K562 (cell line): ENCODE measurements around the gene TCAF1.

Experiments
- E2F8 ChIP-seq: fragments of 450-650 bp; IDR thresholded peaks from 2 replicates; pipeline ENCODE4 v1.7.1; 2018; ENCODE audit warnings: mild to moderate bottlenecking, low read depth; ENCODE audit not compliant: partially characterized antibody
- FOXA3 ChIP-seq, 2 experiments: fragments of 450-650 bp in 1 of 2; sonication (generic) in 1 of 2; formaldehyde crosslinking; IDR thresholded peaks in 1 of 2; conservative IDR thresholded peaks in 1 of 2; 2 replicates each; pipeline versions ENCODE4 v1.4.0 to v1.8.0; 2020 to 2022; ENCODE audit warnings: mild to moderate bottlenecking in 2 of 2, missing genetic modification reagents in 1 of 2
- PHF20 ChIP-seq: fragments of 450-650 bp; IDR thresholded peaks from 2 replicates; pipeline ENCODE4 v1.6.1; 2018; ENCODE audit not compliant: partially characterized antibody
- PHF21A ChIP-seq: fragments of 450-650 bp; IDR thresholded peaks from 2 replicates; pipeline ENCODE4 v1.6.1; 2017; ENCODE audit warnings: low read depth, borderline replicate concordance
- ZBTB33 ChIP-seq: sonication (generic); formaldehyde crosslinking; IDR thresholded peaks from 2 replicates; pipeline ENCODE4 v1.8.1; 2023; ENCODE audit warnings: mild to moderate bottlenecking, missing genetic modification reagents
- ZFX ChIP-seq: sonication (generic); formaldehyde crosslinking; IDR thresholded peaks from 2 replicates; pipeline ENCODE4 v1.8.0; 2022; ENCODE audit warnings: mild to moderate bottlenecking, missing genetic modification reagents, moderate library complexity
- ZHX1 ChIP-seq: fragments of 150-350 bp; conservative IDR thresholded peaks from 2 replicates; pipeline ENCODE4 v1.6.1; 2014; ENCODE audit warnings: low read length

- TF ChIP-seq PHF20, result no peak
- no peak for TF ChIP-seq ZBTB33 (CRISPR knock-in tag)
- TF ChIP-seq ZFX, result no peak
- no peak for TF ChIP-seq E2F8
- no peak for TF ChIP-seq PHF21A
- no peak for TF ChIP-seq ZHX1
- no peak for TF ChIP-seq FOXA3 (CRISPR knock-in tag; conservative IDR thresholded peaks at IDR 0.05 in 1 of 2, IDR thresholded peaks at IDR 0.05 in 1 of 2)
Observed at GRCh38 chr7:143908120-143908519, 6.1 kb upstream of the TCAF1 start.
